Neural crest cell (in vitro differentiated cells): ENCODE results near the gene MAPK10. TPM values are rescaled to one million over a fixed set of nuclear protein-coding genes. Genes with fewer than 3 reads are reported as not detected.

Experiments used
- DNase-seq: peaks from one replicate; pipeline ENCODE4 v3.0.0; 2021; ENCODE audit warnings: low read depth, mixed read lengths, low spot score
- H3K27ac Mint-ChIP-seq: one replicate; pipeline ENCODE4 v1.8.0; 2021; ENCODE audit warnings: mild to moderate bottlenecking, mixed read lengths; ENCODE audit not compliant: unreplicated experiment
- H3K27me3 Mint-ChIP-seq: 2 replicates; pipeline ENCODE4 v1.8.0; 2021; ENCODE audit warnings: low read depth, mild to moderate bottlenecking, mixed read lengths
- H3K36me3 Mint-ChIP-seq: 2 replicates; pipeline ENCODE4 v1.8.0; 2021; ENCODE audit warnings: low read depth, mild to moderate bottlenecking, mixed read lengths
- H3K4me1 Mint-ChIP-seq: 2 replicates; pipeline ENCODE4 v1.8.0; 2021; ENCODE audit warnings: mixed read lengths
- H3K4me3 Mint-ChIP-seq: one replicate; pipeline ENCODE4 v1.8.0; 2021; ENCODE audit warnings: mild to moderate bottlenecking, mixed read lengths
- H3K9me3 Mint-ChIP-seq: 2 replicates; pipeline ENCODE4 v1.8.0; 2021; ENCODE audit warnings: mixed read lengths
- CTCF ChIP-seq: fragments of 200-600 bp; sonication (generic); conservative IDR thresholded peaks from 2 replicates; pipeline ENCODE4 v1.5.0; 2021; ENCODE audit warnings: antibody characterized with exemption, mild to moderate bottlenecking
- total RNA-seq: library from RNA; stranded (reverse); gene quantifications from 2 replicates; pipeline ENCODE4 v1.2.1, GENCODE V29; 2021

The MAPK10 gene
- total RNA-seq, 1 donor from 2014 or later = 62.2 TPM

GRCh38 chr4:86354390-86354789, 5.5 kb downstream of the MAPK10 start:
- Mint-ChIP-seq H3K4me1 (peaks cover 42% of the 10 kb centered on the region), H3K27me3 (no peaks in the 10 kb centered on the region), H3K9me3 (no peaks in the 10 kb centered on the region), H3K36me3 (peaks cover 12% of the 10 kb centered on the region), H3K4me3 (no peak overlapping the region), H3K27ac (no peak overlapping the region)
- no peak for TF ChIP-seq CTCF
- no peak for DNase-seq

DNA sequence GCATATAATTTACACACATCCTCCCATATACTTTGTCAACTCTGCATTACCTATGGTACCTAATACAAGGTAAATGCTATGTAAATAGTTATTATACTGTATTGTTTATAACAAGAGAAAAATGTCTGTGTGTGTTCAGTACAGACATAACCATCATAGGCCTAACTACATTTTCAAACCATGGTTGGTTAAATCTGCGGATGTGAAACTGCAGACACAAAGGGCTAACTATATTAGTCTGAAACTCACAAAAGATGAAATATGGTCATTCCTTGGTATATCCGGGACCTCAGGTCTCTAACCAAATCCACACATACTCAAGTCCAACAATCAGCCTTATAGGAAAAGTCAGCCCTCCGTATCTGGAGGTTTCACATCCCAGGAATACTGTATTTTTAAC, 13.5 kb downstream of the MAPK10 start:
- Mint-ChIP-seq H3K36me3 (peaks cover 5% of the 10 kb centered on the region), H3K9me3 (no peaks in the 10 kb centered on the region), H3K4me3 (no peak overlapping the region), H3K27ac (no peak overlapping the region), H3K4me1 (peaks cover 36% of the 10 kb centered on the region), H3K27me3 (no peaks in the 10 kb centered on the region)
- no peak for TF ChIP-seq CTCF
- no peak for DNase-seq

GRCh38 chr4:86344127-86344526, 15.7 kb downstream of the MAPK10 start:
- Mint-ChIP-seq H3K4me3 (no peak overlapping the region), H3K9me3 (peaks cover 6% of the 10 kb centered on the region), H3K36me3 (peaks cover 10% of the 10 kb centered on the region), H3K27me3 (no peaks in the 10 kb centered on the region), H3K4me1 (peaks cover 41% of the 10 kb centered on the region), H3K27ac (no peak overlapping the region)
- no peak for DNase-seq
- no peak for TF ChIP-seq CTCF

GRCh38 chr4:86338989-86339388, 20.9 kb downstream of the MAPK10 start:
- no peak for TF ChIP-seq CTCF
- no peak for DNase-seq
- peaks cover 10% of the 10 kb centered on the region for H3K9me3 Mint-ChIP-seq
- H3K27me3 Mint-ChIP-seq = no peaks in the 10 kb centered on the region
- H3K4me1 Mint-ChIP-seq = peaks cover 45% of the 10 kb centered on the region
- peak overlapping the region; percentile 15 for H3K27ac Mint-ChIP-seq
- H3K36me3 Mint-ChIP-seq = peaks cover 12% of the 10 kb centered on the region
- H3K4me3 Mint-ChIP-seq = no peak overlapping the region

- peaks cover 44% of the 10 kb centered on the region for H3K4me1 Mint-ChIP-seq
- H3K9me3 Mint-ChIP-seq = peaks cover 10% of the 10 kb centered on the region
- no peak overlapping the region for H3K4me3 Mint-ChIP-seq
- DNase-seq = no peak
- no peak overlapping the region for H3K27ac Mint-ChIP-seq
- H3K36me3 Mint-ChIP-seq = peaks cover 12% of the 10 kb centered on the region
- no peak for TF ChIP-seq CTCF
- H3K27me3 Mint-ChIP-seq = no peaks in the 10 kb centered on the region
Measured at GRCh38 chr4:86338521-86338920, 21.3 kb downstream of the MAPK10 start.
